Testis (tissue), 3 donors: ENCODE data around the gene BAK1. TPM values are rescaled to one million over a fixed set of nuclear protein-coding genes. Genes with fewer than 3 reads are reported as not detected.

Experiments
- DNase-seq: peaks from one replicate; pipeline ENCODE4 v3.0.0-alpha.2; 2019
- H3K27ac ChIP-seq, 2 donors: fragments of 200-600 bp; sonication (generic); one replicate each; pipeline ENCODE4 v1.5.1; 2019
- H3K27me3 ChIP-seq: fragments of 200-600 bp; sonication (generic); one replicate; pipeline ENCODE4 v1.5.1; 2019
- H3K36me3 ChIP-seq: fragments of 200-600 bp; sonication (generic); one replicate; pipeline ENCODE4 v1.5.1; 2017; ENCODE audit warnings: low read depth; ENCODE audit errors: missing control alignments
- H3K4me1 ChIP-seq: fragments of 200-600 bp; sonication (generic); one replicate; pipeline ENCODE4 v1.5.1; 2019
- H3K4me3 ChIP-seq, 2 donors: fragments of 200-600 bp; sonication (generic); one replicate each; pipeline ENCODE4 v1.5.1; 2017 to 2019
- H3K9me3 ChIP-seq: fragments of 200-600 bp; sonication (generic); one replicate; pipeline ENCODE4 v1.5.1; 2017
- CTCF ChIP-seq, 3 experiments: fragments of 450-650 bp in 2 of 3; fragments of 200-600 bp in 1 of 3; sonication (generic) in 1 of 3; IDR thresholded peaks; one replicate each; pipeline ENCODE4 v1.5.1; 2016 to 2019; ENCODE audit warnings: antibody characterized with exemption in 3 of 3, mild to moderate bottlenecking in 2 of 3, moderate library complexity in 1 of 3
- POLR2A ChIP-seq: fragments of 450-650 bp; IDR thresholded peaks from one replicate; pipeline ENCODE4 v1.6.1; 2017; ENCODE audit warnings: antibody characterized with exemption, mild to moderate bottlenecking, moderate library complexity
- WGBS, 2 donors: methylation state at CpG; one replicate each; pipeline ENCODE4 v1.1.5; 2018; 5-methylcytosine and 5-hydroxymethylcytosine counted together
- intact Hi-C: fragments of 100-400 bp; cut with DNase I; formaldehyde crosslinking; loops from one replicate; pipeline ENCODE4 v1.15.1; 2023; ENCODE audit warnings: low total_unique reads
- polyA plus RNA-seq: library from polyadenylated mRNA; stranded (reverse); fragments of 350-450 nt; fragmentation: Illumina TruSeq; extraction: RNeasy Lipid Tissue Mini Kit (QIAGEN cat#74804); gene quantifications from one replicate; pipeline ENCODE4 v1.2.3, GENCODE V29; 2014; ENCODE audit warnings: low read depth, low replicate concordance; ENCODE audit not compliant: insufficient read depth
- total RNA-seq, 2 donors: library from RNA; depleted of rRNA; stranded (reverse); fragments of >200 nt; gene quantifications; one replicate each; pipeline ENCODE4 v1.2.3, GENCODE V29; 2016

BAK1 gene
- total and polyA plus RNA-seq, 3 donors from 2014 or later = 13.1 to 17.3 (median 14.8) TPM

GRCh38 chr6:33623895-33624381, 43.9 kb upstream of the BAK1 start:
- Histone ChIP-seq H3K9me3 (no peaks in the 10 kb centered on the region), H3K4me3 (no peak overlapping the region), H3K4me1 (peaks cover 50% of the 10 kb centered on the region), H3K27ac (no peak overlapping the region), H3K36me3 (no peaks in the 10 kb centered on the region), H3K27me3 (no peaks in the 10 kb centered on the region)
- WGBS, 2 donors = 89 to 90% methylated on average over 6 of the region's 6 CpGs
- no peak for DNase-seq
- no peak for TF ChIP-seq CTCF (IDR thresholded peaks at IDR 0.05)
- no peak for TF ChIP-seq POLR2A
- intact Hi-C loops = no loop called here

GRCh38 chr6:33622456-33623431, 42.7 kb upstream of the BAK1 start:
- Histone ChIP-seq H3K36me3 (no peaks in the 10 kb centered on the region), H3K27me3 (no peaks in the 10 kb centered on the region), H3K4me3 (peak overlapping the region; percentile 71 to 83), H3K4me1 (peaks cover 44% of the 10 kb centered on the region), H3K9me3 (no peaks in the 10 kb centered on the region), H3K27ac (peak overlapping the region; percentile 53 to 86)
- intact Hi-C loops = no loop called here
- WGBS, 2 donors = 40 to 43% methylated on average over 9 to 12 of the region's 12 CpGs
- TF ChIP-seq POLR2A (no peak), CTCF (IDR thresholded peaks at IDR 0.05) (no peak)
- DNase-seq = no peak

GRCh38 chr6:33621711-33622388, 41.8 kb upstream of the BAK1 start:
- peaks cover 42% of the 10 kb centered on the region for H3K4me1 ChIP-seq
- intact Hi-C loops = no loop called here
- no peaks in the 10 kb centered on the region for H3K9me3 ChIP-seq
- H3K36me3 ChIP-seq = no peaks in the 10 kb centered on the region
- peak overlapping the region; percentile 71 to 83 for H3K4me3 ChIP-seq
- TF ChIP-seq POLR2A = no peak
- TF ChIP-seq CTCF (IDR thresholded peaks at IDR 0.05) = no peak
- peak overlapping the region; percentile 53 to 86 for H3K27ac ChIP-seq
- 5% methylated on average over 21 to 38 of the region's 39 CpGs for WGBS, 2 donors
- peak; percentile 82 for DNase-seq
- H3K27me3 ChIP-seq = no peaks in the 10 kb centered on the region

- intact Hi-C loops = no loop called here
- TF ChIP-seq POLR2A (no peak), CTCF (IDR thresholded peaks at IDR 0.05) (no peak)
- Histone ChIP-seq H3K27me3 (no peaks in the 10 kb centered on the region), H3K4me3 (peak within 1 kb of the TSS; percentile 71 to 83), H3K9me3 (no peaks in the 10 kb centered on the region), H3K36me3 (no peaks in the 10 kb centered on the region), H3K27ac (peak within 1 kb of the TSS; percentile 57 to 86), H3K4me1 (peaks cover 39% of the 10 kb centered on the region)
- peak; percentile 76 for DNase-seq
- WGBS, 2 donors = 0% methylated on average over 2 to 52 of the region's 99 CpGs
Observed at GRCh38 chr6:33620856-33621710, 41.0 kb upstream of the BAK1 start, which contains the start of gene ITPR3. Gene ITPR3 (plus strand): TSS chr6:33621322. CDS start chr6:33621603, 281 bp downstream.
